Mesenteric fat pad (tissue), 1 donor: ENCODE measurements around the gene SH3BP2. TPM values are rescaled to one million over a fixed set of nuclear protein-coding genes. Genes with fewer than 3 reads are reported as not detected.

Source experiments
- DNase-seq: peaks from one replicate; pipeline ENCODE4 v3.0.0-alpha.2; 2020; ENCODE audit warnings: low spot score
- total RNA-seq: library from RNA; stranded (reverse); fragmentation: NEBNext Ultra II Directional; extraction: Animal tissue kit (Norgen Biotek cat#: 25700); gene quantifications from one replicate; pipeline ENCODE4 v1.2.1, GENCODE V29; 2021
- donor health status: DM: yes; HTN: yes; CAD: no.

Gene SH3BP2
- total RNA-seq, 1 donor from 2014 or later, result 63.9 TPM

DNA sequence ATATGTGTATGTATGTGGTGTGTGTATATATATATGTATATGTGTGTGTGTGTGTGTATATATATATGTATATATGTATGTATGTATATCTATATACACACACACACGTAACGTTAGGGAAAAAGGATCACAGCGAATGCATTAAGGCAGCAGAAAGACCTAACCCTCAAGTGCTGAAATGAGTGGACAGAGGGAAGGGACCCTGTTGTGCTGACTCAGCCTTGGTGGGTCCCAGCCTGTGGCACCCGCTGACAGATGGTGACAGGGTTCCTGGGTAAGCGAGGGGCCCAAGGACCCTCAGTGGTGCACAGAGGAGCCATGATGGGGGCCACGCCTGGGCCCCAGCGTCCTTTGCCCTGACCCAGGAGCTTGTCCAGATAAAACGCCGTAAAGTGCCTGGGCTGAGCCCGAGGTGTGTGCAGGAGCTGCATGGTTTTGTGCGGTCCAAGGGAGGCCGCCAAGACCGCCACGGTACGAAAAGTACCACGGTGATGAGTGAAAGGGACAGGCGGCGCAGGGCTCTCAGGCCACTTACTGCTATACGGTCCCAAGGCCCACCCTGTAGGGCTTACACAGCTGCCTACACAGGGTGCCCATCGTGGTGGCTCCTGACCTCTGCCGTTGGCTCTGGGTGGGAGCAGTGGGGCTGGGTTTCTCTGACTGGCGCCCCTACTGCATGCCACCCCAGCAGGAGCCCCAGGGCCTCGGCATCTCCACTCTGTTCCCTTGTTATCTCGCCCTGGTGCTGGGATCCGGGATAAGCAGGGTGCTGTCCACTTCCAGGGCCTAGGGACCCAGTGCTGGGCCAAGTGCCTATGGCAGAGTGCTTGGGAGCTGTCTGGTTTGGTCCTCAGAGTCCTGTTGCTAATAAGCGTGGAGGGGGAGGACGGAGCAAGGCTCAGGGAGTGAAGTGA lies 10.0 kb downstream of the SH3BP2 start:
- no peak for DNase-seq

DNA sequence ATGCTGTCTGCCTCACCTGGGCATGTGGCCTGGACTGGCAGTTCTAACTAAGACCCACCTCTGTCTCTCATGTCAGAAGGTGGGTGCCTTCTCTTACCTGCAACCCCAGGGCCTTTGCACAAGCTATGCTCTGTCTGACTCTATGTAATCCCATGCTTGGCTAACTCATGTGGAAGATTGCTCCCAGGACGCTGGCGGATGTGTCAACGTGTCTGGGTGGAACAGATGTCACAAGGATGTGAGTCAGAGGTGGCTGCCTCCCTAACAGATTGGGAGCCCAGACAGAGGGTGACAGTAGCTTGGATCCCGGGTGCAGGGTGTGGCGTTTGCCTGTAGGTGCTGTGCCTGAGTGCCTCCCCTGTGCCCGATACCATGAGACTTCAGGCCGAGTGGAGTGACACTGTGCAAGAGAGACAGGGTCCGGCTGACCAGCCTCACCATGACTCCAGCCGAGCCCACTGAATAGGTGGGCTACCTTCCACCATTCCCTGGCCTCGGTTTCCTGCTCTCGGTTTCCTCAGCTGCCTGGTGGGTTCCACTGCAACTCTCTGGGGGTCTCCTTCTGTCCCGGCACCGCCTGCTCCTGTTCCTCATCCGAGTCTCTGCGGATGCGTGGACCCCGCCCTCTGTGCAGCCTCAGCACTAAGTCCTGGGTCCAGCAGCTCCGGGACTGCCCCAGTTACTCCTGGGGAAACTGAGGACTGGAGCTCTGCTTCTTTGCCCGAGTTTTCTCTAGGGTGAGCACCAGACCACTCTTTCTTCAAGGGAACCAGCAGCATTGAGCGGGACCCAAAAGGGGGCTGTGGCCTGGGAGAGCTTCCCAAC lies 11.0 kb downstream of the SH3BP2 start:
- DNase-seq, result no peak

DNA sequence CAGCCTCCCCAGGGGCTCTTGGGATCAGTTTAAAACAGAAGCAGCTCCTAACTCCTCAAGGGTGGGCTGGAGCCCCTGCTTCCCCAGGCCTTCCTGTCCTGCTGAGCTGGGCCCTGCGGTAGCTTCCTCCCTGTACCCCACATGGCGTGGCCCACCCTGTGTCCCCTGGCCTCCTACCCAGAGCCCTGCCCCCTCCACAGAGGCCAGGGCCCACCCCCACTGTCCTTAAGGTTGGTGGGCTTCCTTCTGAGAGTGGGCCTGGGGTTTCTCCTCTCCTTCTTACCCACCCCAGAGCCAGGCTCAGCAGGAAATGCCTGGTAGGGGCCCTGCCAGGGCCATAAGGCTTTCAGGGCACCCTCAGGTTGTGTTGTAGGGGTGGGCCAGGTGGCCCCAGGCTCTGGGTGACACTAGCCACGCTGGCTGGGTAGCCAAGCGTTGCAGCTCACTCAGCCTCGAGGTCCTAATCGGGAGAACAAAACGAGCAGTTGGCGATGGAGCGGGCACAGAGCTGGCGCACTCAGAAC lies 11.6 kb downstream of the SH3BP2 start:
- no peak for DNase-seq

DNA sequence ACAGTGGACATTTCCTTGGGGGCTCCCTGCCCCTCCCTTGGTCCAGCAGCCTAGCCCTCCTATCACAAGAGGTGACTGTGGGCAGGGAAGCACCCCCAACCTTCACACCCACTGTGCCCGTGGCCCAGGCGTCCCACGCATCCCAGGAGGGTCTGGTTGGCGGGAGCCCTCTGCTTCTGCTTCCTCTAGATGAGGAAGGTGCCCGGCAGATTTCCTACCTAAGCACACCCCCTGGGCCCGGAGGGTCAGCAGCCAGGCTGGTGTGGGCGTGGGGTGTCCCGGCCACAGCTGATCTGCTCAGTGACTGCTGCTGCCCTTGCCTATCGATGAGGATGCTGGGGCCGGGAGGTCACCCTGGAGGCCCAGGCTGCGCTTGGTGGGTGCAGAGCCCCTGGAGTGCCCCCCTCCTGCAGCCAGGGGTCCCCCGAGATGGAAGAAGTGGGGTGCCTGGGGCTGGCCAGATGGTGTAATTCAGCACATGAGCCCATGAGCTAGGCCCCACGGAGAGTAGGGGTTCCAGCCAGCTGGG lies 12.2 kb downstream of the SH3BP2 start:
- DNase-seq, result no peak

DNA sequence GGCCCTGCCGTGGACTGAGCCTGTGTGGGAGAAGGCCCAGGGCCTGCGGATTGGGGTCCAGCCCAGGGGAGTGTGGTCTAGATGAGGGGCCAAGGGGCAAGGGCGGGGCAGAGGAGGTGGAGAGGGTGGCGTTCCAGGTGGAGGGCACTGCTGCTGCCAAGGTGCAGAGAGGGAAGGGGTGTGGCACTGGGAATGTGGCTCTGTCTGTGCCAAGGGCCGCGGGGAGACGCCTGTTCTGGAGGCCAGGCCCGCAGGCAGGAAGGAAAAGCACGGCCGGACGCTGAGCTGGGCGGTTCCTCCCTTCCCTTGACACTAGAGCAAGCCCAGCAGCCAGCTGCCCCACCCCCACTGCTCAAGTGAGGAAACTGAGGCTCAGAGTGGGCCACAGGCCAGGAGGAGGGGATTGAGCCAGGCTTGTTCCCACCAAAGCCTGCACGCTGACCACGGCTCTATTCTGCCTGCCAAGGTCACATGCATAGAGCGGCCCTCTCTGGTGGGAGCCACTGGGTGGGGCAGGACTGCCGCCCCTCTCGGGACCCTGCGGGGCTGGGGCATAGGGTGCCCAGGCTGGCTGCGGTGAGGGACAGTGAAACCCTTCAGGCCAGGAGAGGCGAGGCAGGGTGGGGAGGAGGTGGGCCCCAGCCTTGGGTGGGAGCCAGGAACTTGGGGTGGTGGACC lies 13.0 kb downstream of the SH3BP2 start:
- no peak for DNase-seq

DNA sequence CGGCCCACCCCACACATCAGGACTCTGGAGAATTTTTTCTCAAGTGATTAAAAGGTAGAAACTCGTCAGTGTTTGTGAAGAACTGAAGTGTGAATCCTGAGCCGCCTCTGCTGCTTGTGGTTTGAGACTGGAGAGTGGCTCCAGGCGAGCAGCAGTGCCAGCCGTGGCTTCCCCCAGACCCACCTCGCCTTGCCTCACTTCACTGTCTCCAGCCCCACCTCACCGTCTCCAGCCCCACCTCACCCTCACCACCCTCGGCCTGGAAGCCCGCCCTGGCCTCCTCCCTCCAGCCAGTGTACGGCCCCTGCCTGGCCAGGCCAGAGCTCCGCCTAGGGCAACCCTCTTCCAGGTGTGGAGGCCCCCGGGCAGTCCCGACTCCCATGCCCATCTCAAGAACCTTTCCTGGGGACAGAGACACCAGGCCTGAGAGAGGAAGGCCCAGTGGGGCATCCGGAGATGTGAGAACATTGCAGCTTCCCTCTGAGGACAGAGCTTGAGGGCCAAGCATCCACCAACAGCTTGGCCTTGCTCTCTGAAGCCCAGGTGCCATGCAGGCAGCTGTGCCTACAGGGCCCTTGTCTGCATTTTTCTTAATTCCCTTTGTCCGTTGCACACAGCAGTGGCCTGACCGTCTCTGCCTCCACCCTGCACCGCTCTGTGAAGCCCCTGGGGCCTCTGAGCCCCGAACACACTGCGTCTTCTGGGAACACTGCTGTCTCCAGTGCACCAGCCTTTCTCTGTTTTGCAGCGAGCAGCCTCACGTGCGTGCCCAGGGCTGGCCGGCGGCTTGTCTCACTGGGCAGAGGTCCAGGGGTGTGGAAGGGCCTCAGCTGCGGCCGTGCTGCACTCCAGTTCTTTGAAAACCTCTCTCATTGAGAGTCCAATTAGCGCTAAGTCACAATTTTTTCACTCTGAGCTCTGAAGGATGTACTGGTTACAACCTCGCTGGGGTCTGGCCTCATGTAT lies 13.8 kb downstream of the SH3BP2 start:
- DNase-seq, result no peak

DNA sequence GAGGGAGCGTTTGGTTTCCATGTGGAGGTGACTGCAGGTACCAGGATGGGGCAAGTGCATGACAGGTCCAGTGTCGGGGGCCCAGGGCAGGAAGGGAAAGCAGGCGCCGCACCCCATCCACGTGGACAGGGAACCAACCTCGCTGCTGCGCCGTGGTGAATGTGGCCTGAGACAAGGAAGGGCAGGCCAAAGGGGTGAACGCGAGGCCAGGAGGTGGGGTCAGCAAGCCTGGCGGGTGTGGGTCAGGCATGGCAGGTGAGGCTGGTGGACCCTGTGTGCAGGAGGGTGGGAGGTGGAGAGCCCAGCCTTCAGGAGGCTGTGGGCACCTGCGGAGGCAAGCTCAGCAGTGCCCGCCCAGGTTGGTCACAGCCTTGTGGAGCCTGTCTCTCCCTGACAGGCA lies 14.7 kb downstream of the SH3BP2 start:
- no peak for DNase-seq

DNA sequence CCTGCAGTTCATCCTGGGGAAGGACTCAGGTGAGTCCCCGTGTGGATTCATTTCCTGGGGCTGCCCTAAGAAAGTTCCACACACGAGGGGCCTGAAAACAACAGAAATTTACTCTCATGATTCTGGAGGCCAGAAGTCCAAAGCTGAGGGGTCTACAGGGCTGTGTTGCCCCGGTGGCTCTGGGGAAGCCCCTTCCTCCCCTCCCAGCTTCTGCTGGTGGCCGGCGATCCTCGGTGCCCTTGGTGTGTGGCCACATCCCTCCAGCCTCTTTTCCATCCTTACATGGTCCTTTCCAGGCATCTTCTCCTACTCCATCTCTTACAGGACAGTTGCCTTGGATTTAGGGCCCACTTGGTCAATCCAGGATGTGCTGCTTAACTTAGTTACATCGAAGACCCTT lies 15.1 kb downstream of the SH3BP2 start:
- no peak for DNase-seq

DNA sequence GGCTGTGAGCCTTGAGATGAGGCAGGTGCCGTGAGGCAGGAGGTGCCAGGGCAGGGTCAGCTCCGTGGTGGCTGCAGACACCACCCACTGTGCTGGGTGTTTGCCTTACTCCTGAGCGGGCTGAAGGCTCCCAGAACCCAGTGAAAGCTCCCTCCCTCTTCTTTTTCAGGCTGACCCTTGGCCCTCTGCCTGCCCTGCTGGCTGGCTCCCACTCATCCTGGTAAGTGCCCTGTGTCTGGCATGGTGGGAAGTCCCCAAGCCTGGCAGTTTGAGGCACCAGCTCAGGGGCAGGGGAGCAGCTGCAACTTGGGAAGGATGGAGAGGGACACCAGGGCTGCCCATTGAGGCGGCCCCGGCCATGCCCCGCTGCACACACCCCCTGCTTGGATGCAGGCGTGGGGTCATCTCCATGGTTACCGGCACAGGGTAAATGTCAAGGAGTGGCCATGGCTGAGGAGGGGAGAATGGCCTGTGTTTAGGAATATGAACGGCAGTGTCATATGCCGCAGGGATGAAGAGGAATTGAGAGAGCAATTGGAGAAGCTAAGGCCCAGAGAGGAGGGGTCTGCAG lies 16.8 kb downstream of the SH3BP2 start:
- no peak for DNase-seq

DNA sequence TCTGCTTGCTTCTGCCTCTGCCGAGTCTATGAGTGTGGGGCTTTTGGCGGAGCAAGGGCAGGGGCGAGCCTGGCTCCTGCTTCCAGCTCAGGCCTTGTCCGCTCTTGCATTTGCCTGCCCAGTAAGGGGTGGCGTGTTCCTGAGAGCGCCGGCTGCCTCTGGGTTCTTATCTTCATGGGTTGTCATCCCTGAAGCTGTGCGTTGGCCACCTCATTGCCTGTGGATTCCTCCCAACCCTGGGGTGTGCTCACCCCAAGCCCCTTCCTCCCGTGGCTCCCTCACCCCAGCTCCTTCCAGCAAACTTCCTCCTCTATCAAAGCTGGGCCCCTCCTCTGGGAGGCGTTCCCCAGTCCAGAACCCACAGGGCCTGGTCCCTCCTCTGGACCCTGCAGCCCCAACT lies 17.5 kb downstream of the SH3BP2 start:
- no peak for DNase-seq

DNA sequence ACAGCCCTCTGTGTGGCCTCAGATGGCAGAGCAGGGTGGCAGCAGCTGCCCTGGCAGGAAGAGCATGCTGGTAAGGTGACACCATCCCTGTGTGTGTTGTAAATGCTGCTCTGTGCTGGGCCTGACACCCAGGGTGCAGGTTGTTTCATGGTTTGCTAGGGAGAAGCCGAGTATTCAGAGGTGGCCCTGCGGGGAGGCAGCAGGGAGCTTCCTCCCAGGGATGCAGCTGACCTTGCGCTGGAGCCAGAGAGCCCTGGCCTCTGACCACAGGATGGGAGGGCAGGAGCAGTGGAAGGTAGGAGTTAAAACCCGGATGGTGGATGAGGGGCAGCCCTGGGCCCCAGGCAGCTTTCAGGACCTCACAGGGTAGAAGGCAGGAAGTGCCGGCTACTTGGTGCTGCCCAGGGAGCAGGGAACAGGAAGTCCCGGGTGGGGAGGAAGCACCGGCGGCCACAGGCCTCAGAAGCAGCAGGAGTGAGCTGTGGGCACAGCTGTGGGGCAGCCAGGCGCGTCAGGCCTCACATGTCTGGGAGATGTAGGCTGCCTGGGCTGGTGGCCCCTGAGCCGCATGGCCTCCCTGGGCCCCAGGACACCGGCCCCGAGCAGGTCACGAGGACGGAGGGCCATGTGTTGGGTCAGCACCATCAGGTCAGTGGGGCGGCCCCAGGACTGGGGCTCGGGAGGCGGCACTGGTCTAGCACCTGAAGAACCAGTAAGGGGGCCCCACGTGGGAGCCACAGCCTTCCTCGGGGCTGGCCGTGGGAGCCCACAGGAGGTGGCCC lies 19.1 kb downstream of the SH3BP2 start:
- DNase-seq, result no peak

DNA sequence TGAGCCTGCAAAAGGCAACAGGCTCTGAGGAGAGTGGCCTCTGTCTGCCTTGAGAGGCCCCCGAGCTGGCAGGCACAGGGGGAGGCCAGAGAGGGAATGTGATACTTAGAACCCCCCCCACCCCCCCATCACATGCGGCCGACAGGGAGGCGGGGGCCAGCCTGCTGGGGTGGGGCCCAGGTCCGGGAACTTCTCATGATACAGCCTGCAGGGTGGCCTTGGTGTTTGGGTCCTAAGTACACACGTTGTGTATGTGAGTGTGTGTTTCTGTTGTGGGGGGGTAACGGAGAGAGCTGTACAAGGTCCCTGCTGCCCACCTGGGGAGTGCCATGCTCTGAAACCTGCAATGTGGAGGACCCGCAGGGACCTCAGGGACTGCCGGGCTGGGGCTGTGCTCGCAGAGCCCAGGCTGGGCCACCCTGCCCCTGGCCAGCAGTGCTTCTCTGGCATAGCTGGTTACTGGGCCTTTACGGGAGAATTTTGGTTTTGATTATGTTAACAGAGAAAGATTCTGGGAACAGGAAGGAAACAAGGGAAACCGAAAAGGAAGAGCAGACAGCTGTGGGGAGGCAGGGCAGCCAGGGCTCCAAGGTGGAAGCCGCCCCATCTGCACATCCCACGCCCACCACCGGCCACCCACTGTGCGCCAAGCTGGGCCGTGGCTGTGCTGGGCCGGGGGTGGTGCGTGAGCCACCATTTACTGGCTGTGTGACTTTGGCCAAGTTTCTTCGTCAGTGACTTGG lies 19.9 kb downstream of the SH3BP2 start:
- no peak for DNase-seq

DNA sequence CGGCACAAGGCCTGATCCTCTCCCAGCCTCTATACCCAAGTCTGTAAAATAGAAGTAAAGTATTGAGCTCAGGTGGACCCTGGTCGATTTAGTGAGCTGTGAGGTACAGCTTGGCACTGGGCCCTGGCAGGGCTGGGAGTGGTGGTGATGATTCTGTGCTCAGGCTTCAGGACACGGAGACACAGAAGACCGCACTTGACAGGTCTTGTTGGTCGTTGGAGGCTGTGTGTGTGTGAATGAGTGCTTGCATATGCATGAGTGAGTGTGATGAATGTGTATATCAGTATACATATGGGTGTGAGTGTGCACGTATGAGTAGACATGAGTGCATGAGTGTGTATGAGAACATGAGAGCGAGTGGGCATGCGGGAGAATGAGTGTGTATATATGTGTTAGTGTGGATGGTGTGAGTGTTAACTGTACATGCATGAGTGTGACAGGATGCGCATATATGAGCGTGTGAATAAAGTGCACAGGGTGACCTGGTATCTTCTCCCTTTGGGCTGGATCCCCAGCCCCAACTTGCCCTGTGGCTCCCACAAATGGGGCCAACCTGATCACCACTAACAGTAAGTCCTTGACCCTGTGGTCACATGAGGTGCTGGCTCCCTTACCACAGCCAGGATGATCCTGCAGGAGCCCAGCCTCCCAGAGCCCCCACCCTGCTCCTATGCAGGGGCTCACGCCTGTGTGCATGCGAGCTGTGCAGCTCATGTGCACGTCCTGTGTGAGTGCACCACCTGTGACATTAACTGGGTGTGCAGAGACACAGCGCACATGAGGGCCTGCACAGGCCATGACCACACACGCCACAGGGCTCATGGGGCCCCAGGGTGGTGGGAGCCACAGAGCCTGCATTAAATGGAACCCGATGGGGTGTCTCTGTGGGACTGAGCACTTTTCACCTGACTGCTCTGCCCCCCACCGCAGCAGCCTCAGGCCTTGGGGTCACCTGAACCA lies 20.8 kb downstream of the SH3BP2 start:
- DNase-seq, result no peak

DNA sequence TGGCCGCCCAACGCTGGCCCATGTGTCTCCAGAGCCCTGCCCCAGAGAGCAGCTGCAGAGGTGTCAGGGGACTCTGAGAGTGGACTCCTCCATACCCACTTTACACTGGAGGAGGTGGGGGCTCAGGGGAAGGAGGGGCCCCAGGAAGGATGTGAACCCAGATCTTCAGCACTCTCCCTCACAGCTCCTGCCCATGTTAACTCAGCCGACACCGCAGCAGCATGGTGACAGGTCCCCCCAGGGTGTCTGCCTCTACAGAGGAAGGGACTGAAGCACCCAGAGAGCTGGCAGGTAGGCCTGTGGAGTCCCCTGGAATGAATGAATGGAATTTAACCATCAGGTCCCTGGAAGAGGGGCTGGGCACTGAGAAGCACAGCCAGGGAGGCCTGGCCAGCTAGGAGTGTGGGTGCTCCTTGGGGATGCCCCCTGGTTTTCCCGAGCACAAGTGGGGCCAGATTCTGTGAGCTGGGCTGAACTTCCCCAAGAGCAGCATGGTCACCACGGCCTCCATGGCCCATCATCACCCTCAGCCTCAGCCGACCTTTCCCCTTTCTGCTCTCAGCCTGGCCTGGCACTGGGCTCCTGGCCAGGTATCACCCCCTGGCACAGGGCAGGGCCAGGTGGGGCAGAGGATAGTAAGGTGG lies 21.9 kb downstream of the SH3BP2 start:
- no peak for DNase-seq

DNA sequence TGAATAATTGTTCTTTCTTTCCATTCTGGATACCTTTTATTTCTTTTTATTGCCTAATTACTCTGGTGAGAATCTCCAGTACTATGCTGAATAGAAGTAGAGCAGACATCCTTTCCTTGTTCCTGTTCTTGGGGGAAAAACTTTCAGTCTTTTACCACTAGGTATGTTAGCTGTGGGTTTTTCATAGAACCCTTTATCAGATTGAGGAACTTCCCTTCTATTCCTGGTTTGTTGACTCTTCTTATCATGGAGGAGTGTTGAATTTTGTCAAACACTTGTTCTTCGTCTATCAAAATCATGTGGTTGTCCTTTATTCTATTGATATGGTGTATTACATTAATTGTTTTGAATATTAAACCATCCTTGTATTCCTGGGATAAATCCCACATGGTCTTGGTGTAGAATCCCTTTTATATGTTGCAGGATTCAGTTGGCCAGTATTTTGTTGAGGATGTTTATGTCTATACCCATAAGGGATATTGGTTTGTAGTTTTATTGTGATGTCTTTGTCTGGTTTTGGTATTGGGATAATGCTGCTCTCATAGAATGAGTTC lies 23.6 kb downstream of the SH3BP2 start:
- DNase-seq, result no peak

DNA sequence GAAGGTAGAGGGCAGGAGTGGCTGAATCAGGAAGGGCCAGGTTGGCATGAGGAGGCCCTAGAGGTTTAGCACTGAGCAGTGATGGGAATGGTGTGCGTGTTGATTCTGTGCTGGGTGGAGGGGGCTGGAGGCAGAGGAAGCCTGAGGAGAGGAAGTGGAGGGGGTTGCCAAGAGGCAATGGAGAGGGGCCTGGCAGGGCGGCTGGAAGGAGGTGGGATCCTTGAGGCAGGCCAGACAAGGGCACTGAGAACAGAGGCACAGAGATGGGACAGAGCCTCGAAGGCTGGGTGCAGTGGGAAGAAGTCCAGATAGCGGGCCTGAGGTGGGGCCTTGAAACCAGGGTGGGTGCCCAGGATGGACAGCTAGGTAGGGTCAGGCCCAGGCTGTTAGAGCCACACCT lies 24.3 kb downstream of the SH3BP2 start:
- DNase-seq, result no peak
